Vagina (tissue), 2 donors: Measurements from ENCODE around the gene F3. TPM values are rescaled to one million over a fixed set of nuclear protein-coding genes. Genes with fewer than 3 reads are reported as not detected.

Source experiments
- DNase-seq, 2 donors: peaks; one replicate each; pipeline ENCODE4 v3.0.0-alpha.2; 2017; ENCODE audit errors: extremely low spot score in 2 of 2
- H3K27ac ChIP-seq: fragments of 200-600 bp; sonication (generic); one replicate; pipeline ENCODE4 v1.5.1; 2019
- H3K27me3 ChIP-seq: fragments of 200-600 bp; sonication (generic); one replicate; pipeline ENCODE4 v1.5.1; 2019
- H3K36me3 ChIP-seq, 2 donors: fragments of 200-600 bp; sonication (generic); one replicate each; pipeline ENCODE4 v1.5.1; 2017 to 2019
- H3K4me1 ChIP-seq: fragments of 200-600 bp; sonication (generic); one replicate; pipeline ENCODE4 v1.5.1; 2019
- H3K4me3 ChIP-seq, 2 donors: fragments of 200-600 bp; sonication (generic); 1 replicate in 1 of 2; 2 replicates in 1 of 2; pipeline ENCODE4 v1.5.1; 2016 to 2019
- H3K9me3 ChIP-seq: fragments of 200-600 bp; sonication (generic); one replicate; pipeline ENCODE4 v1.5.1; 2019
- POLR2A ChIP-seq, 2 donors: fragments of 450-650 bp; IDR thresholded peaks; one replicate each; pipeline ENCODE4 v1.6.1; 2017; ENCODE audit warnings: antibody characterized with exemption in 2 of 2, mild to moderate bottlenecking in 2 of 2, moderate library complexity in 2 of 2
- POLR2AphosphoS5 ChIP-seq, 2 donors: sonication (generic); formaldehyde crosslinking; IDR thresholded peaks; one replicate each; pipeline ENCODE4 v1.9.0; 2017; ENCODE audit warnings: antibody characterized with exemption in 2 of 2, mild to moderate bottlenecking in 2 of 2, low read depth in 1 of 2; ENCODE audit not compliant: insufficient read depth in 1 of 2
- intact Hi-C: fragments of 100-400 bp; cut with DNase I; formaldehyde crosslinking; loops from one replicate; pipeline ENCODE4 v1.15.1; 2023
- total RNA-seq: library from RNA; depleted of rRNA; stranded (reverse); fragments of >200 nt; gene quantifications from one replicate; pipeline ENCODE4 v1.2.3, GENCODE V29; 2016
- TF ChIP-seq, protein P1 (sequence below), 3 experiments: fragments of 450-650 bp in 2 of 3; fragments of 200-600 bp in 1 of 3; sonication (generic) in 1 of 3; IDR thresholded peaks; one replicate each; pipeline ENCODE4 v1.5.1; 2017 to 2019; ENCODE audit warnings: antibody characterized with exemption in 3 of 3, mild to moderate bottlenecking in 2 of 3, moderate library complexity in 2 of 3

The F3 gene
- total RNA-seq, 1 donor from 2014 or later, result 63.6 TPM

DNA sequence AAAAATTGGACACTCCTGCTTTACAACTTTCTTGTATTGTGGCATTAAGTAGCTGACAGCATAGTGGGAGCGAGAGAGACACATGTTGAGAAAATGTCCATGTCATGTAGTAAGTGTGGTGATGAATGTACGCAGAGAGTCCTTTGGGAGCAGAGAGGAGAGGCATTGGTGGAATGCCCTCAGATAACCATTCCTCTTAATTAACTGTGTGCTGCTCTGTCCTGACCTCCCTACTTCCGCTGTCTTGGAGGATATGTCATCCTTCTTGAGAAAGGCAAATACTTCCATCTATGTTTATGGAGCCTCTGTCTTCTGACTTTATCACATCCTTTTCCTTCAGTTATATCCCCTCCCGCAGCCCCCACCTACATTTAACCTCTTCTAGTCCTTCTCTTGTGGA, 38.4 kb downstream of the F3 start:
- intact Hi-C loops, result no loop called here
- TF ChIP-seq POLR2A (IDR thresholded peaks at IDR 0.05), result no peak
- TF ChIP-seq, protein P1, sequence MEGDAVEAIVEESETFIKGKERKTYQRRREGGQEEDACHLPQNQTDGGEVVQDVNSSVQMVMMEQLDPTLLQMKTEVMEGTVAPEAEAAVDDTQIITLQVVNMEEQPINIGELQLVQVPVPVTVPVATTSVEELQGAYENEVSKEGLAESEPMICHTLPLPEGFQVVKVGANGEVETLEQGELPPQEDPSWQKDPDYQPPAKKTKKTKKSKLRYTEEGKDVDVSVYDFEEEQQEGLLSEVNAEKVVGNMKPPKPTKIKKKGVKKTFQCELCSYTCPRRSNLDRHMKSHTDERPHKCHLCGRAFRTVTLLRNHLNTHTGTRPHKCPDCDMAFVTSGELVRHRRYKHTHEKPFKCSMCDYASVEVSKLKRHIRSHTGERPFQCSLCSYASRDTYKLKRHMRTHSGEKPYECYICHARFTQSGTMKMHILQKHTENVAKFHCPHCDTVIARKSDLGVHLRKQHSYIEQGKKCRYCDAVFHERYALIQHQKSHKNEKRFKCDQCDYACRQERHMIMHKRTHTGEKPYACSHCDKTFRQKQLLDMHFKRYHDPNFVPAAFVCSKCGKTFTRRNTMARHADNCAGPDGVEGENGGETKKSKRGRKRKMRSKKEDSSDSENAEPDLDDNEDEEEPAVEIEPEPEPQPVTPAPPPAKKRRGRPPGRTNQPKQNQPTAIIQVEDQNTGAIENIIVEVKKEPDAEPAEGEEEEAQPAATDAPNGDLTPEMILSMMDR (IDR thresholded peaks at IDR 0.05), result no peak
- TF ChIP-seq POLR2AphosphoS5 (IDR thresholded peaks at IDR 0.05; ENCODE audit: insufficient read depth in 1 of 2, low read depth in 1 of 2), result no peak
- Histone ChIP-seq H3K4me3 (no peak overlapping the region), H3K27ac (no peak overlapping the region), H3K4me1 (no peaks in the 10 kb centered on the region), H3K27me3 (no peaks in the 10 kb centered on the region), H3K36me3 (peaks cover 0 to 20% of the 10 kb centered on the region in 2 donors), H3K9me3 (no peaks in the 10 kb centered on the region)
- DNase-seq, result no peak

GRCh38 chr1:94501935-94502334, 39.6 kb downstream of the F3 start:
- no peak for TF ChIP-seq POLR2AphosphoS5 (IDR thresholded peaks at IDR 0.05; ENCODE audit: insufficient read depth in 1 of 2, low read depth in 1 of 2)
- TF ChIP-seq, protein P1 (IDR thresholded peaks at IDR 0.05), result no peak
- no peak for TF ChIP-seq POLR2A (IDR thresholded peaks at IDR 0.05)
- H3K9me3 ChIP-seq, result no peaks in the 10 kb centered on the region
- H3K36me3 ChIP-seq, result peaks cover 0 to 20% of the 10 kb centered on the region in 2 donors
- no peaks in the 10 kb centered on the region for H3K27me3 ChIP-seq
- H3K4me1 ChIP-seq, result no peaks in the 10 kb centered on the region
- no peak overlapping the region for H3K27ac ChIP-seq
- intact Hi-C loops, result no loop called here
- no peak overlapping the region for H3K4me3 ChIP-seq
- no peak for DNase-seq

DNA sequence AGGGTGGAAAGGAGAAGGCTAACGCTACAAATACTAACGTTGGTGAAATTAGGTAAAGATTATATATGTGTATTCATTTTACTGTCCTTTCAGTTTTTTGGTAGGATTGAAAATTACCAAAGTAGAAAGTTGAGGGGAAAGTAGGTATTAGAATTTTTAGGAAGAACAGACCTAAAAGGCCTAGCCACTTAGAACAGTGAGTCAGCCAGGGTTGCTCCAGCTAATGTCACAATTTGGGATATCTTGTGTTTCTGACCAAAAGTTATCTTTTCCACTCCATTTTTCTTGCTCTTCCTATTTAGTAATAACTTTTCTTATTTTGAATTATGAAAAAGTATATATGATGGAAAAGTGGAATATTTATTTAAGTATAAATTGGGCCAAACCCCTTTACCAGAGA, 40.1 kb downstream of the F3 start:
- Histone ChIP-seq H3K27me3 (no peaks in the 10 kb centered on the region), H3K36me3 (peaks cover 0 to 20% of the 10 kb centered on the region in 2 donors), H3K4me3 (no peak overlapping the region), H3K4me1 (no peaks in the 10 kb centered on the region), H3K27ac (no peak overlapping the region), H3K9me3 (no peaks in the 10 kb centered on the region)
- no peak for DNase-seq
- TF ChIP-seq, protein P1 (IDR thresholded peaks at IDR 0.05), result no peak
- TF ChIP-seq POLR2AphosphoS5 (IDR thresholded peaks at IDR 0.05; ENCODE audit: insufficient read depth in 1 of 2, low read depth in 1 of 2), result no peak
- no peak for TF ChIP-seq POLR2A (IDR thresholded peaks at IDR 0.05)
- intact Hi-C loops, result no loop called here

DNA sequence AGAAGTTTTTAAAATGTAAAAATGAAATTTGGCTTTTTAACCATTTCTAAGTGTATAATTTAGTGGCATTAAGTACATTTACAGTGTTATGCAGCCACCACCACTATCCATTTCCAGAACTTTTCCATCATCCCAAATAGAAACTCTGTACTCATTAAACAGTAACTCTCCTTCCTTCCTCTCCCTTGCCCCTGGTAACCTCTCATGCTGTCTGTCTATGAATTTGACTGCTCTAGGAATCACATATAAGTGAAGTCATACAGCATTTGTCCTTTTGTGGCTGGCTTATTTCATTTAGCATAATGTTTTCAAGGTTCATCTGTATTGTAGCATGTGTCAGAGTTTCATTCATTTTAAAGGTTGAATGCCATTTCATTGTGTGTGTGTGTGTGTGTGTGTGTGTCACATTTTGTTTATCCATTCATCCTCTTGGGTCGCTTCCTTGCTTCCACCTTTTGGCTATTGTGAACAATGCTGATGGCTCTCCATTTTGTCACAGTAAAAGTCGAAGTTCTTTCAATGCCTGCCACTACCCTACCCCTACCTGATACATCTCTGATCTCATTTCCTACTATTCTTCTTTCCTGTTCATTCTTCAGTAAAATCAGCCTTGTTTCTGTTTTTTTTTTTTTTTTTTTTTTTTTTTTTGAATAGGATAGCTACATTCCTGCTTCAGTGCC, 45.3 kb downstream of the F3 start:
- Histone ChIP-seq H3K27me3 (no peaks in the 10 kb centered on the region), H3K36me3 (peaks cover 0 to 20% of the 10 kb centered on the region in 2 donors), H3K4me1 (no peaks in the 10 kb centered on the region), H3K27ac (no peak overlapping the region), H3K9me3 (no peaks in the 10 kb centered on the region), H3K4me3 (no peak overlapping the region)
- intact Hi-C loops, result no loop called here
- DNase-seq, result no peak
- no peak for TF ChIP-seq POLR2A (IDR thresholded peaks at IDR 0.05)
- TF ChIP-seq, protein P1 (IDR thresholded peaks at IDR 0.05), result no peak
- no peak for TF ChIP-seq POLR2AphosphoS5 (IDR thresholded peaks at IDR 0.05; ENCODE audit: insufficient read depth in 1 of 2, low read depth in 1 of 2)

DNA sequence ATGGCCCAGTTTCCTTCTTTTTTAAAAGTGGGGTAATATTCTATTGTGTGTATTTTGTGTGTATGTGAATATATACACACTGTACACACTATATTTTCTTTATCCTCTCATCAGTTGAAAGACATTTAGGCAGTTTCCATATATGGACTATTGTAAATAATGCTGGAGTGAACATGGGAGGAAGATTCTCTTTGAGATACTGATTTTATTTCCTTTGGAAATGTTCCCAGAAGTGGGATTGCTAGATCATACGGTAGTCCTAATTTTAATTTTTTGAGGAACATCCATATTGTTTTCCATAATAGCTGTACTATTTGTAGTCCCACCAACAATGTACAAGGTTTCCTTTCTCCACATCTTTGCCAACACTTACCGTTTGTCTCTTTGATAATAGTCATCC, 51.0 kb downstream of the F3 start:
- Histone ChIP-seq H3K36me3 (peaks cover 0 to 30% of the 10 kb centered on the region in 2 donors), H3K4me3 (no peak overlapping the region), H3K9me3 (no peaks in the 10 kb centered on the region), H3K27me3 (no peaks in the 10 kb centered on the region), H3K27ac (no peak overlapping the region), H3K4me1 (no peaks in the 10 kb centered on the region)
- DNase-seq, result no peak
- TF ChIP-seq, protein P1 (IDR thresholded peaks at IDR 0.05), result no peak
- no peak for TF ChIP-seq POLR2AphosphoS5 (IDR thresholded peaks at IDR 0.05; ENCODE audit: insufficient read depth in 1 of 2, low read depth in 1 of 2)
- TF ChIP-seq POLR2A (IDR thresholded peaks at IDR 0.05), result no peak
- intact Hi-C loops, result no loop called here
